A673 (cell line): Measurements from ENCODE around the gene MRGPRE. TPM values are rescaled to one million over a fixed set of nuclear protein-coding genes. Genes with fewer than 3 reads are reported as not detected.

Experiments used
- BruUV-seq: library from RNA; stranded (reverse); fragments of 400-500 nt; replicated peaks from 2 replicates; lab custom pipeline; 2021; lab: Mats Ljungman, UMichigan
- CTCF ChIA-PET: fragments of 300-600 bp; sonication (Branson Sonifier 250); formaldehyde crosslinking; loops from one replicate; lab custom pipeline; 2022; ENCODE audit warnings: antibody characterized with exemption; lab: Charles Lee
- POLR2A ChIA-PET: fragments of 300-600 bp; sonication (Branson Sonifier 250); formaldehyde crosslinking; loops from one replicate; lab custom pipeline; 2022; ENCODE audit warnings: antibody characterized with exemption; ENCODE audit not compliant: low non-redundant PET; lab: Charles Lee
- DNase-seq: peaks from one replicate; pipeline ENCODE4 v3.0.0-alpha.2; 2015; ENCODE audit warnings: low spot score
- H3K27ac ChIP-seq: fragments of 200-600 bp; sonication (generic); 2 replicates; pipeline ENCODE4 v1.5.1; 2016; ENCODE audit warnings: mixed run types, low read depth, mild to moderate bottlenecking, mixed read lengths, antibody characterized with exemption, low read length; ENCODE audit not compliant: poor library complexity, severe bottlenecking
- H3K27me3 ChIP-seq: fragments of 200-600 bp; sonication (generic); replicated peaks from 2 replicates; pipeline ENCODE4 v1.6.1; 2017; ENCODE audit warnings: mixed run types, low read depth, mild to moderate bottlenecking, mixed read lengths, antibody characterized with exemption, low read length; ENCODE audit not compliant: insufficient read depth, poor library complexity
- H3K36me3 ChIP-seq: fragments of 200-600 bp; sonication (generic); 2 replicates; pipeline ENCODE4 v1.6.1; 2016; ENCODE audit warnings: mixed run types, mild to moderate bottlenecking, mixed read lengths, antibody characterized with exemption, low read length; ENCODE audit not compliant: insufficient read depth, poor library complexity, severe bottlenecking
- H3K4me1 ChIP-seq: fragments of 200-600 bp; sonication (generic); 2 replicates; pipeline ENCODE4 v1.6.1; 2017; ENCODE audit warnings: mixed run types, mild to moderate bottlenecking, mixed read lengths, antibody characterized with exemption, low read length; ENCODE audit not compliant: insufficient read depth, poor library complexity, severe bottlenecking
- H3K4me3 ChIP-seq: fragments of 200-600 bp; sonication (generic); 2 replicates; pipeline ENCODE4 v1.5.1; 2016; ENCODE audit warnings: low read depth, mixed run types, mild to moderate bottlenecking, mixed read lengths, low read length; ENCODE audit not compliant: poor library complexity, severe bottlenecking
- H3K9me3 ChIP-seq: fragments of 200-600 bp; sonication (generic); 2 replicates; pipeline ENCODE4 v1.6.1; 2016; ENCODE audit warnings: mixed run types, low read depth, mild to moderate bottlenecking, mixed read lengths, antibody characterized with exemption, low read length; ENCODE audit not compliant: poor library complexity, severe bottlenecking
- CTCF ChIP-seq: fragments of 300-800, 200-600 bp; sonication (generic); conservative IDR thresholded peaks from 2 replicates; pipeline ENCODE4 v1.5.1; 2017; ENCODE audit warnings: low read depth, mild to moderate bottlenecking, antibody characterized with exemption, low read length, moderate library complexity, mixed read lengths
- EZH2 ChIP-seq: fragments of 200-600 bp; sonication (generic); IDR thresholded peaks from 2 replicates; pipeline ENCODE4 v1.6.1; 2017; ENCODE audit warnings: borderline replicate concordance, low read depth, mild to moderate bottlenecking, mixed read lengths, antibody characterized with exemption, low read length; ENCODE audit not compliant: poor library complexity, severe bottlenecking
- intact Hi-C: fragments of 100-400 bp; cut with micrococcal nuclease; formaldehyde crosslinking; loops from one replicate; pipeline ENCODE4 v1.10.0; 2022; ENCODE audit not compliant: unreplicated experiment
- total RNA-seq: library from RNA; stranded (reverse); gene quantifications from 2 replicates; pipeline ENCODE4 v1.2.3, GENCODE V29; 2021

The MRGPRE gene
- total RNA-seq, 1 experiment from 2014 or later = not detected

GRCh38 chr11:3224401-3225057 lies 7.7 kb downstream of the MRGPRE start:
- H3K27ac ChIP-seq = no peak overlapping the region
- BruUV-seq = no TSS peak
- CTCF ChIA-PET = no interaction called here
- no peak overlapping the region for H3K4me3 ChIP-seq
- POLR2A ChIA-PET = no interaction called here
- no peaks in the 10 kb centered on the region for H3K27me3 ChIP-seq
- TF ChIP-seq EZH2 = no peak
- no peak for TF ChIP-seq CTCF
- no peaks in the 10 kb centered on the region for H3K4me1 ChIP-seq
- intact Hi-C loops = no loop called here
- no peaks in the 10 kb centered on the region for H3K36me3 ChIP-seq
- H3K9me3 ChIP-seq = no peaks in the 10 kb centered on the region
- DNase-seq = no peak

- no peaks in the 10 kb centered on the region for H3K4me1 ChIP-seq
- H3K4me3 ChIP-seq = no peak overlapping the region
- no TSS peak for BruUV-seq
- ChIA-PET CTCF (no interaction called here), POLR2A (no interaction called here)
- H3K36me3 ChIP-seq = no peaks in the 10 kb centered on the region
- TF ChIP-seq CTCF (no peak), EZH2 (no peak)
- H3K27ac ChIP-seq = no peak overlapping the region
- no peaks in the 10 kb centered on the region for H3K27me3 ChIP-seq
- no peaks in the 10 kb centered on the region for H3K9me3 ChIP-seq
- intact Hi-C loops = no loop called here
- no peak for DNase-seq
Observed at GRCh38 chr11:3223932-3224381, 8.3 kb downstream of the MRGPRE start.

- intact Hi-C loops = no loop called here
- H3K4me3 ChIP-seq = no peak overlapping the region
- no TSS peak for BruUV-seq
- DNase-seq = no peak
- CTCF ChIA-PET = no interaction called here
- no peaks in the 10 kb centered on the region for H3K36me3 ChIP-seq
- H3K9me3 ChIP-seq = no peaks in the 10 kb centered on the region
- no peak for TF ChIP-seq EZH2
- TF ChIP-seq CTCF = no peak
- no peaks in the 10 kb centered on the region for H3K4me1 ChIP-seq
- H3K27ac ChIP-seq = no peak overlapping the region
- no peaks in the 10 kb centered on the region for H3K27me3 ChIP-seq
- POLR2A ChIA-PET = no interaction called here
Observed at GRCh38 chr11:3222941-3223915, 9.0 kb downstream of the MRGPRE start.
